Measurements from ENCODE around the gene MAPK8IP2.

Gene MAPK8IP2

GRCh38 chr22:50577697-50577986 lies 23.0 kb upstream of the MAPK8IP2 start:
- H3K4me3 ChIP-seq (ENCODE audit: low read depth in 1 of 2, low read length in 2 of 2): no peak overlapping the region
- H3K79me2 ChIP-seq (ENCODE audit: insufficient read depth, low read length): peaks cover 15% of the 10 kb centered on the region
- TF ChIP-seq, protein P1, sequence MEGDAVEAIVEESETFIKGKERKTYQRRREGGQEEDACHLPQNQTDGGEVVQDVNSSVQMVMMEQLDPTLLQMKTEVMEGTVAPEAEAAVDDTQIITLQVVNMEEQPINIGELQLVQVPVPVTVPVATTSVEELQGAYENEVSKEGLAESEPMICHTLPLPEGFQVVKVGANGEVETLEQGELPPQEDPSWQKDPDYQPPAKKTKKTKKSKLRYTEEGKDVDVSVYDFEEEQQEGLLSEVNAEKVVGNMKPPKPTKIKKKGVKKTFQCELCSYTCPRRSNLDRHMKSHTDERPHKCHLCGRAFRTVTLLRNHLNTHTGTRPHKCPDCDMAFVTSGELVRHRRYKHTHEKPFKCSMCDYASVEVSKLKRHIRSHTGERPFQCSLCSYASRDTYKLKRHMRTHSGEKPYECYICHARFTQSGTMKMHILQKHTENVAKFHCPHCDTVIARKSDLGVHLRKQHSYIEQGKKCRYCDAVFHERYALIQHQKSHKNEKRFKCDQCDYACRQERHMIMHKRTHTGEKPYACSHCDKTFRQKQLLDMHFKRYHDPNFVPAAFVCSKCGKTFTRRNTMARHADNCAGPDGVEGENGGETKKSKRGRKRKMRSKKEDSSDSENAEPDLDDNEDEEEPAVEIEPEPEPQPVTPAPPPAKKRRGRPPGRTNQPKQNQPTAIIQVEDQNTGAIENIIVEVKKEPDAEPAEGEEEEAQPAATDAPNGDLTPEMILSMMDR (IDR thresholded peaks at IDR 0.05; ENCODE audit: borderline replicate concordance, extremely low read depth, low read length, poor library complexity, severe bottlenecking): no peak
- no peak for TF ChIP-seq EZH2 (IDR thresholded peaks at IDR 0.05; ENCODE audit: borderline replicate concordance, low read depth, low read length, severe bottlenecking)
- no peak overlapping the region for H2AFZ ChIP-seq (ENCODE audit: low read depth, low read length)
- H3K27me3 ChIP-seq (ENCODE audit: insufficient read depth, low read length, poor library complexity): no peaks in the 10 kb centered on the region
- DNase-seq (no peak), ATAC-seq (ENCODE audit: insufficient read depth, low read depth) (no peak)
- no peak overlapping the region for H3K27ac ChIP-seq (ENCODE audit: low read length)
- peaks cover 16% of the 10 kb centered on the region for H4K20me1 ChIP-seq (ENCODE audit: insufficient read depth, low read length)
- H3K4me2 ChIP-seq (ENCODE audit: insufficient read depth, low read length): no peak overlapping the region
- peaks cover 23% of the 10 kb centered on the region for H3K4me1 ChIP-seq (ENCODE audit: insufficient read depth, low read length)
- no peaks in the 10 kb centered on the region for H3K9me3 ChIP-seq (ENCODE audit: insufficient read depth, low read length, severe bottlenecking)
- H3K36me3 ChIP-seq (ENCODE audit: insufficient read depth, low read length): peaks cover 82% of the 10 kb centered on the region
- H3K9ac ChIP-seq (ENCODE audit: low read depth, low read length): no peak overlapping the region

GRCh38 chr22:50577987-50578775 lies 22.4 kb upstream of the MAPK8IP2 start, which contains the start of gene CPT1B:
Gene CPT1B (minus strand): TSS chr22:50578427. CDS start chr22:50577915, 512 bp downstream.
- Histone ChIP-seq H3K9me3 (ENCODE audit: insufficient read depth, low read length, severe bottlenecking) (no peaks in the 10 kb centered on the region), H3K27me3 (ENCODE audit: insufficient read depth, low read length, poor library complexity) (no peaks in the 10 kb centered on the region), H3K4me3 (ENCODE audit: low read depth in 1 of 2, low read length in 2 of 2) (no peak within 1 kb of the TSS), H2AFZ (ENCODE audit: low read depth, low read length) (no peak within 1 kb of the TSS), H3K4me1 (ENCODE audit: insufficient read depth, low read length) (peaks cover 23% of the 10 kb centered on the region), H3K36me3 (ENCODE audit: insufficient read depth, low read length) (peaks cover 76% of the 10 kb centered on the region), H4K20me1 (ENCODE audit: insufficient read depth, low read length) (peaks cover 16% of the 10 kb centered on the region), H3K9ac (ENCODE audit: low read depth, low read length) (no peak within 1 kb of the TSS), H3K79me2 (ENCODE audit: insufficient read depth, low read length) (peaks cover 16% of the 10 kb centered on the region), H3K27ac (ENCODE audit: low read length) (no peak within 1 kb of the TSS), H3K4me2 (ENCODE audit: insufficient read depth, low read length) (no peak within 1 kb of the TSS)
- no peak for DNase-seq
- TF ChIP-seq, protein P1 (IDR thresholded peaks at IDR 0.05; ENCODE audit: borderline replicate concordance, extremely low read depth, low read length, poor library complexity, severe bottlenecking): no peak
- TF ChIP-seq EZH2 (IDR thresholded peaks at IDR 0.05; ENCODE audit: borderline replicate concordance, low read depth, low read length, severe bottlenecking): no peak
- ATAC-seq (ENCODE audit: insufficient read depth, low read depth): no peak

DNA sequence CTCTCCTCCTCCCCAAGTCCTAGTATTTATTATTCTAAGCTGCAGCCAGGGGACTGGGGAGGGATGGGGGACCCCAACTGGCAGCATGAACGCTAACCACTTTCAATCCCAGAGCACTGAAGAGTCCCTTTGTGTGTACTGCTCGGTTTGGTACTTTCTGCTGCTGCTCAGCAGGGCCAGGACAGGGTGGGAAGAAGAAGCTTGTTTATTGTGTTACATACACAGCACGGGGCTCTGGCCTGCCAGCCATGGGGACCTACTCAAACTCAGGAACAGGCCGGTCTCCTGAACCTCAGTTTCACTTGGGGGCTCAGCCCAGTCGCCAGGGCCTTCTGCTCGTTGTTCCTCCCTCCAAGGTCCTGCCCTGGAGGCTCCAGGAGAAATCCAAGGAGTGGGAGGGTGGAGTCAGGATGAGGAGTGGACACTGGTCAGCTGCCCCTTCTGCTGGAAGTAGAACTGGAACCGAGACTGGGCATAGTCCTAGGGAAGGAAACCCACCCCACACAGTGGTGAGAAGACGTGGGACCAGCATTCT lies 21.8 kb upstream of the MAPK8IP2 start:
- no peak for TF ChIP-seq EZH2 (IDR thresholded peaks at IDR 0.05; ENCODE audit: borderline replicate concordance, low read depth, low read length, severe bottlenecking)
- TF ChIP-seq, protein P1 (IDR thresholded peaks at IDR 0.05; ENCODE audit: borderline replicate concordance, extremely low read depth, low read length, poor library complexity, severe bottlenecking): no peak
- Histone ChIP-seq H3K4me1 (ENCODE audit: insufficient read depth, low read length) (peaks cover 28% of the 10 kb centered on the region), H3K4me3 (ENCODE audit: low read depth in 1 of 2, low read length in 2 of 2) (no peak overlapping the region), H3K9me3 (ENCODE audit: insufficient read depth, low read length, severe bottlenecking) (no peaks in the 10 kb centered on the region), H3K79me2 (ENCODE audit: insufficient read depth, low read length) (peaks cover 23% of the 10 kb centered on the region), H3K27ac (ENCODE audit: low read length) (no peak overlapping the region), H3K27me3 (ENCODE audit: insufficient read depth, low read length, poor library complexity) (no peaks in the 10 kb centered on the region), H2AFZ (ENCODE audit: low read depth, low read length) (no peak overlapping the region), H4K20me1 (ENCODE audit: insufficient read depth, low read length) (peaks cover 20% of the 10 kb centered on the region; the same call in 1 of the 2 replicates), H3K9ac (ENCODE audit: low read depth, low read length) (no peak overlapping the region), H3K36me3 (ENCODE audit: insufficient read depth, low read length) (peaks cover 70% of the 10 kb centered on the region), H3K4me2 (ENCODE audit: insufficient read depth, low read length) (no peak overlapping the region)
- DNase-seq (no peak), ATAC-seq (ENCODE audit: insufficient read depth, low read depth) (no peak)

Data from DND-41 (cell line).